GM19025 (cell line): ENCODE data around the gene PDE4B.
"Not testable (repeated sequence)": the region's sequence is repeated elsewhere in the genome, so short reads cannot be mapped to it uniquely, and the experiment has no call there.

Experiments
- ATAC-seq: cut with Tn5 transposase; IDR thresholded peaks from one replicate; pipeline ENCODE4 v1.9.1; 2021; ENCODE audit warnings: mild to moderate bottlenecking, low read depth, moderate library complexity; ENCODE audit not compliant: unreplicated experiment

PDE4B gene

GRCh38 chr1:66396212-66396890 is 603.7 kb downstream of the PDE4B start:
- ATAC-seq, result peak; percentile 44

GRCh38 chr1:66397192-66397591 is 604.5 kb downstream of the PDE4B start:
- no peak for ATAC-seq

- ATAC-seq, result no peak
Measured at GRCh38 chr1:66399888-66400529, 607.3 kb downstream of the PDE4B start.

- no peak for ATAC-seq
Measured at GRCh38 chr1:66400660-66401059, 608.0 kb downstream of the PDE4B start.

- no peak for ATAC-seq
Measured at GRCh38 chr1:66401244-66401643, 608.5 kb downstream of the PDE4B start.

GRCh38 chr1:66402194-66402593 is 609.5 kb downstream of the PDE4B start:
- ATAC-seq, result peak; percentile 88

- no peak for ATAC-seq
Measured at GRCh38 chr1:66403007-66403731, 610.5 kb downstream of the PDE4B start.

GRCh38 chr1:66405061-66405460 is 612.4 kb downstream of the PDE4B start:
- no peak for ATAC-seq

- not testable (repeated sequence) for ATAC-seq
Measured at GRCh38 chr1:66411449-66411848, 618.8 kb downstream of the PDE4B start.

GRCh38 chr1:66412704-66413103 is 620.0 kb downstream of the PDE4B start:
- ATAC-seq, result no peak

GRCh38 chr1:66413136-66413837 is 620.6 kb downstream of the PDE4B start:
- no peak for ATAC-seq

GRCh38 chr1:66413838-66414175 is 621.1 kb downstream of the PDE4B start:
- no peak for ATAC-seq

GRCh38 chr1:66415281-66415680 is 622.6 kb downstream of the PDE4B start:
- ATAC-seq, result no peak

GRCh38 chr1:66415866-66416265 is 623.2 kb downstream of the PDE4B start:
- no peak for ATAC-seq

GRCh38 chr1:66416295-66416694 is 623.6 kb downstream of the PDE4B start:
- ATAC-seq, result no peak

GRCh38 chr1:66418021-66418420 is 625.3 kb downstream of the PDE4B start:
- no peak for ATAC-seq

GRCh38 chr1:66420171-66420570 is 627.5 kb downstream of the PDE4B start:
- ATAC-seq, result not testable (repeated sequence)

GRCh38 chr1:66420906-66421305 is 628.2 kb downstream of the PDE4B start:
- not testable (repeated sequence) for ATAC-seq

GRCh38 chr1:66422804-66423203 is 630.1 kb downstream of the PDE4B start:
- no peak for ATAC-seq
